Pancreas (tissue), 10 donors: ENCODE results near the gene PLSCR1. TPM values are rescaled to one million over a fixed set of nuclear protein-coding genes. Genes with fewer than 3 reads are reported as not detected.

Experiments used
- ATAC-seq, 4 donors: fragments of 200-7000 bp; cut with Tn5 transposase; one replicate each; pipeline versions ENCODE4 v1.8.0 to v1.9.1; 2020; ENCODE audit warnings: mild to moderate bottlenecking in 4 of 4, moderate library complexity in 4 of 4
- DNase-seq, 6 donors: peaks; one replicate each; pipeline ENCODE4 v3.0.0-alpha.2; 2020
- FAIRE-seq: peaks from 2 replicates; lab custom pipeline; 2012; peaks lifted over from hg19 to GRCh38; lab: Jason Lieb, UNC
- H3K27ac ChIP-seq, 4 donors: fragments of 200-600 bp; sonication (generic); 1 replicate in 3 of 4; 2 replicates in 1 of 4; pipeline versions ENCODE4 v1.5.0 to v1.8.0; 2020
- H3K27me3 ChIP-seq, 4 donors: fragments of 200-600 bp; one replicate each; pipeline ENCODE4 v1.8.0; 2021
- H3K36me3 ChIP-seq, 3 donors: fragments of 200-600 bp; sonication (generic) in 1 of 3; one replicate each; pipeline versions ENCODE4 v1.5.0 to v1.8.0; 2020 to 2021
- H3K4me1 ChIP-seq, 3 donors: fragments of 200-600 bp; one replicate each; pipeline ENCODE4 v1.8.0; 2021
- H3K4me3 ChIP-seq, 4 donors: fragments of 200-600 bp; sonication (generic) in 2 of 4; one replicate each; pipeline versions ENCODE4 v1.5.0 to v1.8.0; 2020 to 2021
- H3K9me3 ChIP-seq, 4 donors: fragments of 200-600 bp; one replicate each; pipeline ENCODE4 v1.8.0; 2021
- CTCF ChIP-seq, 4 donors: fragments of 200-600 bp; sonication (generic) in 3 of 4; IDR thresholded peaks; one replicate each; pipeline versions ENCODE4 v1.5.0 to v1.8.0; 2021; ENCODE audit warnings: antibody characterized with exemption in 4 of 4
- WGBS, 2 donors: extraction: QIAGEN DNeasy Blood & Tissue Kit; methylation state at CpG; one replicate each; pipeline ENCODE4 v1.1.7; 2013; 5-methylcytosine and 5-hydroxymethylcytosine counted together
- intact Hi-C, 3 donors: fragments of 100-400 bp; cut with DNase I; formaldehyde crosslinking; loops; one replicate each; pipeline versions ENCODE4 v1.11.1 to v1.14.2; 2022
- polyA plus RNA-seq, 2 donors: library from polyadenylated mRNA; stranded (reverse); fragments of 200-250 nt; gene quantifications; one replicate each; pipeline ENCODE4 v1.2.3, GENCODE V29; 2013
- total RNA-seq, 6 donors: library from RNA; stranded (reverse); fragmentation: NEBNext Ultra II Directional in 4 of 6; extraction: Animal tissue kit (Norgen Biotek cat#: 25700) in 4 of 6; gene quantifications; one replicate each; pipeline versions ENCODE4 v1.2.1 to v1.2.4, GENCODE V29; 2021 to 2023
- donor health status: healthy with polysubstance abuse.
- donor health status: DM: no; HTN: no; CAD: no; lungs with moderate emphysema.
- donor health status: DM: no; HTN: no; CAD: no.
- donor health status: control.
- donor health status: control.
- donor health status: Bipolar disorder and iron deficiency.
- donor health status: DM: yes; HTN: yes; CAD: no.
- donor health status: DM: no; HTN: no; CAD: no.
- donor health status: DM: no; HTN: no; CAD: no.
- donor health status: DM: yes; HTN: yes; CAD: no.

The PLSCR1 gene
- total and polyA plus RNA-seq, 8 donors: 23.8 to 117 (median 40.7) TPM

DNA sequence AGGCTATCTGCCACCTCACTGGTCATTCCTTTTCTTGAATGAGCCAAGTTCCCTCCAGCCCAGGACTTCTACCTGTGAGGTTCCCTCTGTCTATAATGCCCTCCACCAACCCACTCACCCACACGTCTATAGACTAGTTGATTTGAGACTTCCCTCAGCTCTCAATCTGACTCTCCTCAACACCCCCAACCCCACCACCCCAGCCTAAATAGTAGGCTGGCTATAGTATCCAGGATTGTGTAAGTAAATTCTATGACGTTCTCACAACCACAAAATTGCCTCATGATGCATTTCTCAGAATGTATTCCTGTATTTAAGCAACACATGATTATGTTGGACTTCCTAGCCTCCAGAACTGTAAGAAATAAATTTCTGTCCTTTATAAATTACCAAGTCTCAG lies 2.2 kb downstream of the PLSCR1 start:
- WGBS, 2 donors: 48 to 63% methylated on average over 2 of the region's 2 CpGs
- Histone ChIP-seq H3K27ac (peak overlapping the region in 2 of 4 donors; percentile 98), H3K9me3 (no peaks in the 10 kb centered on the region), H3K4me1 (peaks cover 0 to 37% (median 23%) of the 10 kb centered on the region in 3 donors), H3K4me3 (peak overlapping the region in 3 of 4 donors; percentile 2 to 78 (median 74)), H3K36me3 (no peaks in the 10 kb centered on the region), H3K27me3 (no peaks in the 10 kb centered on the region)
- FAIRE-seq (no peak), DNase-seq (peak in 1 of 6 donors; percentile 25), ATAC-seq (no peak)
- TF ChIP-seq CTCF (IDR thresholded peaks at IDR 0.05): no peak
- intact Hi-C loops: no loop called here

DNA sequence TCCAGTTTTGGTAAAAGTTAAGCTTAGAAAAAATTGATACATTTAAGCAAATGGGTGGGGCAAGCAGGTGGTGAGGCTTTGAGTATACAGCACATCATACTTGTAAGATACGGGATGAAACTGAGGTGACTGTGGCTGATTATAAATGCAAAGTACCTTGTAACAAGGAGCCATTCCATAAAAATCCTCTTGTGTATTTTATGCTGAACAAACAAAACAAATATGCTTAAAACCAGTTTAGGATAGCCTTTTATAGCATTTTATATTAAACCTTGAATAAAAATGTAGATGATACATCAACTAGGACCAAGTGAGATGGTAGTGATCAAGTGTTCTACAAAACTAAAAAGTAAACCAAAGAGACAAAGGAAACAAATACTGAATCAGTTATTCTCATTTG lies 3.4 kb downstream of the PLSCR1 start:
- H3K36me3 ChIP-seq: no peaks in the 10 kb centered on the region
- WGBS, 2 donors: 63 to 81% methylated on average over 1 of the region's 1 CpG
- no peak for TF ChIP-seq CTCF (IDR thresholded peaks at IDR 0.05)
- ATAC-seq (no peak), FAIRE-seq (no peak), DNase-seq (no peak)
- H3K9me3 ChIP-seq: no peaks in the 10 kb centered on the region
- intact Hi-C loops: no loop called here
- H3K27ac ChIP-seq: peak overlapping the region in 2 of 4 donors; percentile 98
- H3K4me1 ChIP-seq: peaks cover 0 to 46% (median 32%) of the 10 kb centered on the region in 3 donors
- no peaks in the 10 kb centered on the region for H3K27me3 ChIP-seq
- H3K4me3 ChIP-seq: peak overlapping the region in 2 of 4 donors; percentile 4 to 78

DNA sequence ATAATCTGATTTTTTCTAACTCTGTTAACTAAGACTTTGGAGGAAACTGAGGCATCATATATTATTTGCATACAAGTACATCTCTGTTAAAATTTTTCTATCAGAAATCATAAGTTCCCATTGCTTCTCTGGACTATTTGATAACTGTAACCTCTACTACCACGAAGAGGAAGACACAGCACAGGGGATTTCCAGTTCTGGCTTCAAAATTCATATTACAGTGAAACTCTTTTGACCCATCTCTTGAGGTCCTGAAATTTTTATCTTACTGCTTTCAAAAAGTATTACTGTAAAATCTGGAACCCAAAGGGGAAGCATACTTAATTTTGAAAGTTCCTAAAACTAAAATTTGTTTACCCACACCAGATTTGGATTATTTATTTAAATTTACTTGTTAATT lies 4.2 kb downstream of the PLSCR1 start:
- intact Hi-C loops: no loop called here
- Histone ChIP-seq H3K36me3 (no peaks in the 10 kb centered on the region), H3K27me3 (no peaks in the 10 kb centered on the region), H3K4me1 (peaks cover 0 to 46% (median 34%) of the 10 kb centered on the region in 3 donors), H3K27ac (peak overlapping the region in 2 of 4 donors; percentile 98), H3K4me3 (peak overlapping the region in 1 of 4 donors; percentile 78), H3K9me3 (no peaks in the 10 kb centered on the region)
- WGBS, 2 donors: 15 to 42% methylated on average over 1 of the region's 1 CpG
- ATAC-seq (no peak), DNase-seq (no peak), FAIRE-seq (no peak)
- no peak for TF ChIP-seq CTCF (IDR thresholded peaks at IDR 0.05)

- Histone ChIP-seq H3K27me3 (no peaks in the 10 kb centered on the region), H3K4me1 (peaks cover 0 to 43% (median 30%) of the 10 kb centered on the region in 3 donors), H3K9me3 (no peaks in the 10 kb centered on the region), H3K27ac (peak overlapping the region in 2 of 4 donors; percentile 33 to 98), H3K36me3 (no peaks in the 10 kb centered on the region), H3K4me3 (no peak overlapping the region)
- DNase-seq (no peak), FAIRE-seq (no peak), ATAC-seq (no peak)
- WGBS, 2 donors: 36 to 38% methylated on average over 3 of the region's 3 CpGs
- TF ChIP-seq CTCF (IDR thresholded peaks at IDR 0.05): no peak
- intact Hi-C loops: no loop called here
Observed at GRCh38 chr3:146539315-146539714, 5.1 kb downstream of the PLSCR1 start.

- Histone ChIP-seq H3K27me3 (no peaks in the 10 kb centered on the region), H3K4me3 (no peak overlapping the region), H3K36me3 (no peaks in the 10 kb centered on the region), H3K9me3 (no peaks in the 10 kb centered on the region), H3K4me1 (peaks cover 0 to 43% (median 30%) of the 10 kb centered on the region in 3 donors), H3K27ac (no peak overlapping the region)
- DNase-seq (no peak), ATAC-seq (no peak), FAIRE-seq (no peak)
- no peak for TF ChIP-seq CTCF (IDR thresholded peaks at IDR 0.05)
- WGBS, 2 donors: 76 to 83% methylated on average over 3 of the region's 3 CpGs
- intact Hi-C loops: no loop called here
Observed at GRCh38 chr3:146537603-146538002, 6.8 kb downstream of the PLSCR1 start.
